Smooth muscle cell (in vitro differentiated cells): Measurements from ENCODE around the gene PITPNC1. TPM values are rescaled to one million over a fixed set of nuclear protein-coding genes. Genes with fewer than 3 reads are reported as not detected.
"Not testable (repeated sequence)": the region's sequence is repeated elsewhere in the genome, so short reads cannot be mapped to it uniquely, and the experiment has no call there.

Experiments
- DNase-seq: peaks from one replicate; lab custom pipeline; 2025; ENCODE audit not compliant: unreplicated experiment; lab: John Stamatoyannopoulos, UW
- H2AFZ ChIP-seq: fragments of 200-600 bp; sonication (generic); 2 replicates; pipeline ENCODE4 v1.6.0; 2016; ENCODE audit warnings: antibody characterized with exemption, low read depth, mild to moderate bottlenecking
- H3F3A ChIP-seq: fragments of 200-600 bp; sonication (generic); 2 replicates; pipeline ENCODE4 v1.6.0; 2017; ENCODE audit warnings: antibody characterized with exemption, low read depth
- H3K27ac ChIP-seq: fragments of 200-600 bp; sonication (generic); 2 replicates; pipeline ENCODE4 v1.5.1; 2016; ENCODE audit warnings: low read depth, mild to moderate bottlenecking
- H3K27me3 ChIP-seq: fragments of 200-600 bp; sonication (generic); 2 replicates; pipeline ENCODE4 v1.6.1; 2016; ENCODE audit warnings: low read depth, mild to moderate bottlenecking
- H3K36me3 ChIP-seq: fragments of 200-600 bp; sonication (generic); 2 replicates; pipeline ENCODE4 v1.5.1; 2016; ENCODE audit warnings: low read depth
- H3K4me1 ChIP-seq: fragments of 200-600 bp; sonication (generic); 2 replicates; pipeline ENCODE4 v1.5.1; 2016; ENCODE audit warnings: low read depth
- H3K4me2 ChIP-seq: fragments of 200-600 bp; sonication (generic); 2 replicates; pipeline ENCODE4 v1.6.0; 2016; ENCODE audit warnings: mild to moderate bottlenecking
- H3K4me3 ChIP-seq: fragments of 200-600 bp; sonication (generic); 2 replicates; pipeline ENCODE4 v1.5.1; 2016; ENCODE audit warnings: mild to moderate bottlenecking
- H3K79me2 ChIP-seq: fragments of 200-600 bp; sonication (generic); 2 replicates; pipeline ENCODE4 v1.6.0; 2016; ENCODE audit warnings: low read depth, mild to moderate bottlenecking
- H3K9ac ChIP-seq: fragments of 200-600 bp; sonication (generic); 2 replicates; pipeline ENCODE4 v1.6.0; 2016; ENCODE audit warnings: low read depth
- H3K9me3 ChIP-seq: fragments of 200-600 bp; sonication (generic); replicated peaks from 2 replicates; pipeline ENCODE4 v1.5.1; 2016; ENCODE audit warnings: low read depth
- H4K20me1 ChIP-seq: fragments of 200-600 bp; sonication (generic); 2 replicates; pipeline ENCODE4 v1.6.0; 2016; ENCODE audit warnings: low read depth
- whole genome bisulfite sequencing: methylation state at CpG from one replicate; pipeline ENCODE4 v1.1.7; 2016; ENCODE audit warnings: low lambda C conversion rate; 5-methylcytosine and 5-hydroxymethylcytosine counted together
- polyA plus RNA-seq: library from polyadenylated mRNA; unstranded; fragments of >200 nt; fragmentation: Nextera tagmentation; extraction: Ambion mirVana; gene quantifications from 2 replicates; pipeline ENCODE4 v1.2.1, GENCODE V29; 2016
- total RNA-seq: library from RNA; depleted of rRNA; stranded (reverse); fragments of >200 nt; gene quantifications from 2 replicates; pipeline ENCODE4 v1.2.3, GENCODE V29; 2014
- TF ChIP-seq, protein P1 (sequence below): fragments of 200-600 bp; sonication (generic); IDR thresholded peaks from 2 replicates; pipeline ENCODE4 v1.5.1; 2017; ENCODE audit warnings: borderline replicate concordance, mild to moderate bottlenecking, antibody characterized with exemption; ENCODE audit not compliant: insufficient read depth, poor library complexity, severe bottlenecking

Gene PITPNC1
- total and polyA plus RNA-seq, 2 experiments from 2014 or later = 9.6 to 12.5 TPM

DNA sequence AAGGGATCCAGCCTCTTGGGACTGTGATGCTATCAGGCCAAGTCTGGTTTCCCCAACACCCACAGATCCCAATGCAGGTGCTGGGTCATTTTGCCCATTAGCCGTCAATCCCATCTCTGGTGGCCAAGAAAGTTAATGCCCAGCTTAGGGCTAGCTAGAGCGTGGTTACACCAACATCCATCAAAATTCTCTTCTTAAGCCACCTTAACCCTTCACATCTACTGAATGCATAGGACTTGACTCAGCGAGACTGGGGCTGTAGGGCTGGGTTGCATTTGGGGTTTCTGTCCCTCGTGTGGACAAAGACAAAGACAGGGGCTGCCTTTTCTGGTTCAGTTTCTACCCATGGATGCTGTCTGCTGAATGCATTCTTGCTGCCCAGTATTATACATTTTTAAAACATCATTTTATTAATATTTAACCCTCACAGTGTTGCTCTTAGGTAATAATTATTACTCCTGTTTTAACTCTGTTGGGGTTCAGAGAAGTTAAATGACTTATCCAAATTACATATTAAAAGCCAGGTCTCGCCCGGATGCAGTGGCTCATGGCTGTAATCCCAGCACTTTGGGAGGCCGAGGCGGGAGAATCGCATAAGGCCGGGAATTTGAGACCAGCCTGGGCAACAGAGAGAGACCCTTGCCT lies 199.5 kb downstream of the PITPNC1 start:
- 79% methylated on average over 10 of the region's 10 CpGs for WGBS
- no peaks in the 10 kb centered on the region for H3K9me3 ChIP-seq
- H3K9ac ChIP-seq = no peak overlapping the region
- no peak overlapping the region for H3K4me2 ChIP-seq
- H3K27ac ChIP-seq = no peak overlapping the region
- TF ChIP-seq, protein P1, sequence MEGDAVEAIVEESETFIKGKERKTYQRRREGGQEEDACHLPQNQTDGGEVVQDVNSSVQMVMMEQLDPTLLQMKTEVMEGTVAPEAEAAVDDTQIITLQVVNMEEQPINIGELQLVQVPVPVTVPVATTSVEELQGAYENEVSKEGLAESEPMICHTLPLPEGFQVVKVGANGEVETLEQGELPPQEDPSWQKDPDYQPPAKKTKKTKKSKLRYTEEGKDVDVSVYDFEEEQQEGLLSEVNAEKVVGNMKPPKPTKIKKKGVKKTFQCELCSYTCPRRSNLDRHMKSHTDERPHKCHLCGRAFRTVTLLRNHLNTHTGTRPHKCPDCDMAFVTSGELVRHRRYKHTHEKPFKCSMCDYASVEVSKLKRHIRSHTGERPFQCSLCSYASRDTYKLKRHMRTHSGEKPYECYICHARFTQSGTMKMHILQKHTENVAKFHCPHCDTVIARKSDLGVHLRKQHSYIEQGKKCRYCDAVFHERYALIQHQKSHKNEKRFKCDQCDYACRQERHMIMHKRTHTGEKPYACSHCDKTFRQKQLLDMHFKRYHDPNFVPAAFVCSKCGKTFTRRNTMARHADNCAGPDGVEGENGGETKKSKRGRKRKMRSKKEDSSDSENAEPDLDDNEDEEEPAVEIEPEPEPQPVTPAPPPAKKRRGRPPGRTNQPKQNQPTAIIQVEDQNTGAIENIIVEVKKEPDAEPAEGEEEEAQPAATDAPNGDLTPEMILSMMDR = no peak
- no peaks in the 10 kb centered on the region for H3F3A ChIP-seq
- H3K4me1 ChIP-seq = no peaks in the 10 kb centered on the region
- no peaks in the 10 kb centered on the region for H3K36me3 ChIP-seq
- H2AFZ ChIP-seq = no peak overlapping the region
- no peaks in the 10 kb centered on the region for H3K79me2 ChIP-seq
- H4K20me1 ChIP-seq = no peaks in the 10 kb centered on the region
- no peaks in the 10 kb centered on the region for H3K27me3 ChIP-seq
- DNase-seq = no peak
- H3K4me3 ChIP-seq = no peak overlapping the region

DNA sequence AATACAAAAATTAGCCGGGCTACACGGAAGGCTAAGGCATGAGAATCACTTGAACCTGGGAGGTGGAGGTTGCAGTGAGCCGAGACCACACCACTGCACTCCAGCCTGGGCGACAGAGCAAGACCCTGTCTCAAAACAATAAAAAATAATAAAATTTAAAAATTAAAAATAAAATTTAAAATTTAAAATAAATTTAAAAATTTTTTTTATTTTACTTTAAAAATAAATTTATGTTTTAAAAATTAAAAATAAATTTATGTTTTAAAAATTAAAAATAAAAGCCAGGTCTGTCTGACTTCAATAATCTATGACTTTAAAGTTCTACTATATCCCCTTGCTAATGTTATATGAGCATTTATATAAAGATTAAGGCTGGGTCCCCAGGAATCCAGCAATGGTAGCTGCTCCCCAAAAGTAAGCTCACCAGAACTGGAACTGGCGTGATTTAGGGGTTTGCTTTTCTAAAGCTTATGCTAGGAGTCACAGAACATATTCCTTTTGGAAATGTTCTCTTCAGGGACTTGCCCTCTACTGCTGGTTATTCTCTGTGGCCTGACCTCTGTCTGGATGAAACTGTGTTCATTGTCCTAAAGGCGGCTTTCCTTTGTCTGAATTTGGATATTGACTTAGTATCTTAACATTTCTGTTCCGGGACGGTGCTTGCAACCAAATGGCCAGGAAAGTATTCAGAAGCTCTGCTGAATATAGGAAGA lies 200.5 kb downstream of the PITPNC1 start:
- Histone ChIP-seq H3K27me3 (no peaks in the 10 kb centered on the region), H3K4me3 (no peak overlapping the region), H2AFZ (no peak overlapping the region), H3K9ac (no peak overlapping the region), H3F3A (no peaks in the 10 kb centered on the region), H3K27ac (no peak overlapping the region), H4K20me1 (no peaks in the 10 kb centered on the region), H3K4me2 (no peak overlapping the region), H3K4me1 (no peaks in the 10 kb centered on the region), H3K36me3 (no peaks in the 10 kb centered on the region), H3K79me2 (no peaks in the 10 kb centered on the region), H3K9me3 (no peaks in the 10 kb centered on the region)
- WGBS = 96% methylated on average over 8 of the region's 8 CpGs
- no peak for DNase-seq
- TF ChIP-seq, protein P1 = no peak

DNA sequence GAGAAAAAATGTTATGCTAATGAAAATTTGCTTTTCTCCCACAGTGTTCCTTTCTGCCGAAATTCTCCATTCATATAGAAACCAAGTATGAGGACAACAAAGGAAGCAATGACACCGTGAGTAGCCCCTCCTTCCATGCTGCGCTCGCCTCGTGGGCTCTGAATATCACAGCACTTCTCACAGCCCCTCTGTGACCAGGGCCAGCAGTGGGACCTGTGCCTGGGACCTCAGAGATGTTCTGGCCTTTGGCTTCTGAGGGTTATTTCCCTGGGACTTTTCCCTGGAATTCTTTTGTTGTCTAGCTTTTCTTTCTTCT lies 201.0 kb downstream of the PITPNC1 start:
- Histone ChIP-seq H3F3A (no peaks in the 10 kb centered on the region), H3K4me3 (no peak overlapping the region), H4K20me1 (no peaks in the 10 kb centered on the region), H2AFZ (no peak overlapping the region), H3K27me3 (no peaks in the 10 kb centered on the region), H3K9ac (no peak overlapping the region), H3K4me1 (no peaks in the 10 kb centered on the region), H3K9me3 (no peaks in the 10 kb centered on the region), H3K4me2 (no peak overlapping the region), H3K36me3 (no peaks in the 10 kb centered on the region), H3K79me2 (no peaks in the 10 kb centered on the region), H3K27ac (no peak overlapping the region)
- no peak for DNase-seq
- 85% methylated on average over 5 of the region's 5 CpGs for WGBS
- TF ChIP-seq, protein P1 = no peak

DNA sequence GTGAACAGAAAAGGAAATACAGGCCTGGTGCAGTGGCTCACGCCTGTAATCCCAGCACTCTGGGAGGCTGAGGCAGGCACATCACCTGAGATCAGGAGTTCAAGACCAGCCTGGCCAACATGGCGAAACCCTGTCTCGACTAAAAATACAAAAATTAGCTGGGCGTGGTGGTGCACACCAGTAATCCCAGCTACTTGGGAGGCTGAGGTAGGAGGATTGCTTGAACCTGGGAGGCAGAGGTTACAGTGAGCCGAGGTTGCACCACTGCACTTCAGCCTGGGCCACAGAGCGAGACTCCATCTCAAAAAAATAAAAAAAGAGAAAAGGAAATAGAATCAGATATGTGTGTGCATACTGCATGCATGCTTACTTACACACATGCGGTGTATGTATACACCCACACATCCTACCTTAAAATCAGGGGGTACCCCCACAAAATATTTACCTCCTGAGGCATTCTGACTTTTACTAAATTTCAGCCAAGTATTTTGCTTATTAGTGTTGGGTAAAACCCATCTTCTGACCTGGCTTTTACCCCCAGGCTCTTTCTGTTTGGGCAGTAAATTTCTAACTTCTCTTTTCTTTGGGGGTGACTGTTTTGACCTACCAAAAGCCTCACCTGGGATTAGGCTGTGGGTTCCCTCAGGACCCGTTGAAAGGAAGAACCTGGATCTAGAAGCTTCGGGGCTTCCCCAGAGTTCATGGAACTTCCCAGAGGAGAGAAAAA lies 201.8 kb downstream of the PITPNC1 start:
- not testable (repeated sequence) for DNase-seq, H3K4me1 ChIP-seq, H3K9me3 ChIP-seq, H3K4me3 ChIP-seq, H4K20me1 ChIP-seq, H3K4me2 ChIP-seq, H3K9ac ChIP-seq, H3K27me3 ChIP-seq, H3K36me3 ChIP-seq, H3K79me2 ChIP-seq, H2AFZ ChIP-seq, H3K27ac ChIP-seq, H3F3A ChIP-seq
- 96% methylated on average over 9 of the region's 9 CpGs for WGBS
